IMR-90 (cell line): ENCODE measurements around the gene ST6GALNAC4. TPM values are rescaled to one million over a fixed set of nuclear protein-coding genes. Genes with fewer than 3 reads are reported as not detected.

Experiments
- ATAC-seq: fragments of 200-7000 bp; cut with Tn5 transposase; 2 replicates; pipeline ENCODE4 v1.9.1; 2020; ENCODE audit warnings: low read depth, mild to moderate bottlenecking, moderate library complexity
- BruUV-seq: library from RNA; stranded (reverse); fragments of 400-500 nt; replicated peaks from 2 replicates; lab custom pipeline; 2021; lab: Mats Ljungman, UMichigan
- CTCF ChIA-PET: fragments of 300-600 bp; formaldehyde crosslinking; extraction: SDS; loops from one replicate; lab custom pipeline; 2021; ENCODE audit warnings: antibody characterized with exemption; lab: Yijun Ruan, JAX
- POLR2A ChIA-PET: fragments of 300-600 bp; sonication (Branson Sonifier 250); formaldehyde crosslinking; loops from one replicate; lab custom pipeline; 2022; ENCODE audit warnings: antibody characterized with exemption; ENCODE audit not compliant: unreplicated experiment; lab: Charles Lee
- DNase-seq: peaks from one replicate; pipeline ENCODE4 v3.0.0; 2013
- H2AFZ ChIP-seq: replicated peaks from 2 replicates; pipeline ENCODE3; 2013; ENCODE audit warnings: low read length, mild to moderate bottlenecking; ENCODE audit not compliant: poor library complexity
- H2AK5ac ChIP-seq: 2 replicates; pipeline ENCODE4 v1.6.1; 2013; ENCODE audit warnings: low read depth, low read length, inconsistent platforms
- H2AK9ac ChIP-seq: replicated peaks from 2 replicates; pipeline ENCODE3; 2013; ENCODE audit warnings: mild to moderate bottlenecking, low read depth, low read length, moderate library complexity; ENCODE audit not compliant: poor library complexity
- H2BK120ac ChIP-seq: 2 replicates; pipeline ENCODE4 v1.6.1; 2013; ENCODE audit warnings: low read depth, low read length, inconsistent platforms
- H2BK15ac ChIP-seq: 3 replicates; pipeline ENCODE4 v1.6.1; 2013; ENCODE audit warnings: low read depth, low read length, inconsistent platforms
- H2BK20ac ChIP-seq: 2 replicates; pipeline ENCODE4 v1.6.1; 2013; ENCODE audit warnings: low read depth, mild to moderate bottlenecking, inconsistent platforms, low read length, moderate library complexity
- H2BK5ac ChIP-seq: 2 replicates; pipeline ENCODE4 v1.6.1; 2013; ENCODE audit warnings: mild to moderate bottlenecking, low read depth, low read length, inconsistent platforms; ENCODE audit not compliant: poor library complexity, severe bottlenecking
- H3K14ac ChIP-seq: replicated peaks from 2 replicates; pipeline ENCODE4 v1.6.1; 2013; ENCODE audit warnings: low read depth, low read length, inconsistent platforms
- H3K18ac ChIP-seq: 2 replicates; pipeline ENCODE4 v1.6.1; 2013; ENCODE audit warnings: low read depth, low read length, control low read depth
- H3K23ac ChIP-seq: 2 replicates; pipeline ENCODE4 v1.6.1; 2013; ENCODE audit warnings: low read depth, low read length, inconsistent platforms
- H3K27ac ChIP-seq: 2 replicates; pipeline ENCODE4 v1.5.1; 2013; ENCODE audit warnings: mild to moderate bottlenecking, control low read depth, low read length; ENCODE audit not compliant: insufficient read depth
- H3K27me3 ChIP-seq: 2 replicates; pipeline ENCODE4 v1.6.1; 2013; ENCODE audit warnings: low read length; ENCODE audit not compliant: control insufficient read depth, insufficient read depth
- H3K36me3 ChIP-seq: 2 replicates; pipeline ENCODE4 v1.6.1; 2013; ENCODE audit warnings: low read length, mixed read lengths; ENCODE audit not compliant: control insufficient read depth, insufficient read depth
- H3K4ac ChIP-seq: 2 replicates; pipeline ENCODE4 v1.6.1; 2013; ENCODE audit warnings: low read depth, low read length, inconsistent platforms
- H3K4me1 ChIP-seq: 2 replicates; pipeline ENCODE4 v1.6.1; 2013; ENCODE audit warnings: low read length, mixed read lengths; ENCODE audit not compliant: control insufficient read depth, insufficient read depth
- H3K4me2 ChIP-seq: 2 replicates; pipeline ENCODE4 v1.6.1; 2013; ENCODE audit warnings: low read depth, mild to moderate bottlenecking, control low read depth, low read length, moderate library complexity
- H3K4me3 ChIP-seq: 2 replicates; pipeline ENCODE4 v1.5.1; 2013; ENCODE audit warnings: low read depth, mild to moderate bottlenecking, control low read depth, low read length, moderate library complexity; ENCODE audit not compliant: insufficient read depth
- H3K56ac ChIP-seq: 2 replicates; pipeline ENCODE4 v1.6.1; 2013; ENCODE audit warnings: low read length, inconsistent platforms; ENCODE audit not compliant: insufficient read depth; ENCODE audit errors: extremely low read depth
- H3K79me1 ChIP-seq, 2 experiments: 2 replicates each; pipeline ENCODE4 v1.6.1; 2013; ENCODE audit warnings: low read length in 2 of 2, inconsistent platforms in 1 of 2, low read depth in 1 of 2
- H3K9ac ChIP-seq: 2 replicates; pipeline ENCODE4 v1.6.1; 2013; ENCODE audit warnings: low read depth, low read length, control low read depth
- H3K9me1 ChIP-seq: 2 replicates; pipeline ENCODE4 v1.6.1; 2013; ENCODE audit warnings: low read length, inconsistent platforms; ENCODE audit not compliant: insufficient read depth
- H3K9me3 ChIP-seq: 2 replicates; pipeline ENCODE4 v1.6.1; 2013; ENCODE audit warnings: low read length; ENCODE audit not compliant: control insufficient read depth, insufficient read depth
- H4K20me1 ChIP-seq: 2 replicates; pipeline ENCODE4 v1.6.1; 2013; ENCODE audit warnings: low read length, inconsistent platforms; ENCODE audit not compliant: insufficient read depth
- H4K5ac ChIP-seq: 2 replicates; pipeline ENCODE4 v1.6.1; 2013; ENCODE audit warnings: mild to moderate bottlenecking, low read depth, low read length, control low read depth
- H4K8ac ChIP-seq, 2 experiments: 2 replicates each; pipeline ENCODE4 v1.6.1; 2013; ENCODE audit warnings: low read depth in 2 of 2, low read length in 2 of 2, control low read depth in 1 of 2, inconsistent platforms in 1 of 2
- H4K91ac ChIP-seq: 2 replicates; pipeline ENCODE4 v1.6.1; 2013; ENCODE audit warnings: low read depth, low read length, inconsistent platforms; ENCODE audit not compliant: insufficient read depth
- BHLHE40 ChIP-seq: fragments of 150-350 bp; IDR thresholded peaks from 2 replicates; pipeline ENCODE4 v1.6.1; 2016; ENCODE audit warnings: mild to moderate bottlenecking, low read depth, low read length
- CEBPB ChIP-seq: IDR thresholded peaks from 2 replicates; pipeline ENCODE4 v1.6.1; 2012; ENCODE audit warnings: low read depth, low read length, improper control_type of control experiment
- CHD1 ChIP-seq: IDR thresholded peaks from 2 replicates; pipeline ENCODE4 v1.6.1; 2012; ENCODE audit warnings: low read depth, low read length, improper control_type of control experiment
- ELK1 ChIP-seq: fragments of 150-350 bp; IDR thresholded peaks from 2 replicates; pipeline ENCODE4 v1.6.1; 2016; ENCODE audit warnings: low read depth, mild to moderate bottlenecking, low read length, moderate library complexity, borderline replicate concordance
- MXI1 ChIP-seq: IDR thresholded peaks from 2 replicates; pipeline ENCODE4 v1.6.1; 2012; ENCODE audit warnings: low read depth, mild to moderate bottlenecking, low read length, moderate library complexity, borderline replicate concordance
- SMC3 ChIP-seq: fragments of 150-350 bp; IDR thresholded peaks from 2 replicates; pipeline ENCODE4 v1.6.1; 2016; ENCODE audit warnings: low read depth, mild to moderate bottlenecking, antibody characterized with exemption, low read length, moderate library complexity
- WGBS, 2 experiments: methylation state at CpG; one replicate each; pipeline versions ENCODE4 v1.1.5 to v1.1.7; 2013; ENCODE audit warnings: missing lambda C conversion rate in 2 of 2; ENCODE audit not compliant: insufficient read length in 1 of 2; ENCODE audit errors: extremely low coverage in 2 of 2; 5-methylcytosine and 5-hydroxymethylcytosine counted together
- dilution Hi-C: fragments of 300-500 bp; cut with HindIII; formaldehyde crosslinking; loops from one replicate; pipeline ENCODE4 v1.14.3; 2018; ENCODE audit warnings: low sequenced_read_pairs; ENCODE audit not compliant: unreplicated experiment
- in situ Hi-C: fragments of 300-500 bp; cut with MboI; formaldehyde crosslinking; loops from 3 replicates; pipeline ENCODE4 v1.14.3; 2019; ENCODE audit warnings: low sequenced_read_pairs, inconsistent platforms, mixed read lengths
- intact Hi-C: fragments of 100-400 bp; cut with micrococcal nuclease; formaldehyde crosslinking; loops from 2 replicates; pipeline ENCODE4 v1.10.0; 2022
- polyA plus RNA-seq, 3 experiments: library from polyadenylated mRNA; depleted of rRNA; stranded (reverse); fragments of >200 nt; gene quantifications; 2 replicates each; pipeline ENCODE4 v1.2.3, GENCODE V29; 2012; ENCODE audit warnings: low replicate concordance in 1 of 3
- total RNA-seq: library from RNA; depleted of rRNA; stranded (reverse); fragments of >200 nt; gene quantifications from 2 replicates; pipeline ENCODE4 v1.2.3, GENCODE V29; 2012

The ST6GALNAC4 gene
- total and polyA plus RNA-seq, 2 of the 4 experiments (the other 2 are of a cell fraction), result 12.5 to 32.9 TPM

- H3K14ac ChIP-seq, result no peak overlapping the region
- intact Hi-C loops, result no loop called here
Observed at GRCh38 chr9:127908660-127908926, 8.2 kb downstream of the ST6GALNAC4 start.

More at GRCh38 chr9:127908660-127908926, 8.2 kb downstream of the ST6GALNAC4 start:
- DNase-seq, result no peak
- in situ Hi-C loops, result no loop called here
- H3K79me1 ChIP-seq, result peaks cover 0 to 3% of the 10 kb centered on the region in 2 experiments; a peak in 1 of 4 replicates
- H3K36me3 ChIP-seq, result peaks cover 27% of the 10 kb centered on the region
- H3K27ac ChIP-seq, result no peak overlapping the region
- H2BK120ac ChIP-seq, result no peak overlapping the region
- H3K4me3 ChIP-seq, result no peak overlapping the region
- no peak overlapping the region for H3K23ac ChIP-seq
- H4K5ac ChIP-seq, result no peak overlapping the region
- H2BK20ac ChIP-seq, result no peak overlapping the region
- H3K9me3 ChIP-seq, result no peaks in the 10 kb centered on the region
- H2BK5ac ChIP-seq, result no peak overlapping the region
- ChIA-PET CTCF (no interaction called here), POLR2A (no interaction called here)
- no peak overlapping the region for H4K8ac ChIP-seq
- no TSS peak for BruUV-seq
- no peak overlapping the region for H3K56ac ChIP-seq
- H2BK15ac ChIP-seq, result no peak overlapping the region
- TF ChIP-seq BHLHE40 (no peak), MXI1 (no peak), CHD1 (no peak), ELK1 (no peak), CEBPB (no peak), SMC3 (no peak)
- 100% methylated on average over 3 of the region's 10 CpGs; no CpG with 5 or more reads in 1 of the 2 experiments for WGBS, 2 experiments
- no peak overlapping the region for H3K4me2 ChIP-seq
- no peak overlapping the region for H3K18ac ChIP-seq
- no peak overlapping the region for H2AFZ ChIP-seq
- dilution Hi-C loops, result no loop called here
- no peak overlapping the region for H3K9ac ChIP-seq
- peaks cover 11% of the 10 kb centered on the region for H3K4me1 ChIP-seq
- no peaks in the 10 kb centered on the region for H3K9me1 ChIP-seq
- ATAC-seq, result no peak
- no peaks in the 10 kb centered on the region for H3K27me3 ChIP-seq
- no peak overlapping the region for H4K91ac ChIP-seq
- H4K20me1 ChIP-seq, result no peaks in the 10 kb centered on the region
- peak overlapping the region; percentile 37 for H2AK9ac ChIP-seq
- H2AK5ac ChIP-seq, result no peak overlapping the region
- no peak overlapping the region for H3K4ac ChIP-seq
